Gastrocnemius medialis (tissue), 4 donors: ENCODE measurements around the gene KCNC1.
A peak's percentile ranks its signal among the peaks of the same experiment; 100 is the strongest.

Experiments used
- CTCF ChIP-seq, 5 experiments: fragments of 450-650 bp in 3 of 5; fragments of 200-600 bp in 2 of 5; sonication (generic) in 2 of 5; IDR thresholded peaks in 4 of 5; conservative IDR thresholded peaks in 1 of 5; 1 replicate in 4 of 5; 2 replicates in 1 of 5; pipeline ENCODE4 v1.5.1; 2016 to 2019; ENCODE audit warnings: antibody characterized with exemption in 5 of 5, mild to moderate bottlenecking in 3 of 5, moderate library complexity in 3 of 5
- POLR2A ChIP-seq, 2 donors: fragments of 450-650 bp; IDR thresholded peaks; one replicate each; pipeline ENCODE4 v1.6.1; 2017; ENCODE audit warnings: antibody characterized with exemption in 2 of 2, mild to moderate bottlenecking in 2 of 2, moderate library complexity in 2 of 2

DNA sequence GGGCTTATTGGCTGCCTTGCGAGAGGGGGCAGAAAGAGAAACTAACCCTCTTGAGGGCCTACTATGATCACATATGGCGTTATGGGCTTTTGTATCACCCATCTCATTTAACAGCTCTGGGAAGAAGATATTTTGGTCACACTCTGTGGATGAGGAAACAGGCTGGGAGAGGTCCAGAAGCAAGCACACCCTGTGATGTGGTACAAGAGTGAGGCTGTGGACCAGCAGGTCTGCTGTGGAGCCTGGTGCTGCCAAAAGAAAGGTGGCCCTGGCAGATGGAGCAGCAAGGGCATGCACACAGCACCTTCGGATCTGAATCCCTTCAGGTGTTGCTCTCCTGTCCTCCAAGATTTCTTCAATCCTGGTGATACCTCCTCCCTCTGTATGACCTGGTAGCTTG lies 64.1 kb downstream of the KCNC1 start:
- TF ChIP-seq POLR2A (IDR thresholded peaks at IDR 0.05) (peak in 1 of 2 donors; percentile 40), CTCF (IDR thresholded peaks at IDR 0.05 in 4 of 5, conservative IDR thresholded peaks at IDR 0.05 in 1 of 5) (no peak)
